ENCODE results near the gene DSTYK.

GRCh38 chr1:205229916-205230700, 18.6 kb upstream of the DSTYK start:
- TF ChIP-seq CTCF (IDR thresholded peaks at IDR 0.05): no peak
- TF ChIP-seq POLR2A (IDR thresholded peaks at IDR 0.05): no peak
- no peak for TF ChIP-seq EP300 (IDR thresholded peaks at IDR 0.05)
- TF ChIP-seq POLR2AphosphoS5 (IDR thresholded peaks at IDR 0.05): no peak
